ENCODE results near the gene ZBTB16.

GRCh38 chr11:114081641-114082414 is 22.3 kb downstream of the ZBTB16 start:
- TF ChIP-seq RCOR1 (IDR thresholded peaks at IDR 0.05; ENCODE audit: insufficient replicate concordance, low read length) (no peak), CEBPB (IDR thresholded peaks at IDR 0.05; ENCODE audit: low read depth, low read length) (no peak), CTCF (conservative IDR thresholded peaks at IDR 0.05; ENCODE audit: low read depth, low read length) (no peak), MXI1 (IDR thresholded peaks at IDR 0.05; ENCODE audit: borderline replicate concordance, low read depth, low read length) (no peak), POLR2A (IDR thresholded peaks at IDR 0.05; ENCODE audit: low read depth, low read length) (no peak), SMC3 (IDR thresholded peaks at IDR 0.05; ENCODE audit: low read depth, low read length) (no peak), BHLHE40 (IDR thresholded peaks at IDR 0.05; ENCODE audit: low read depth, low read length) (no peak), NFE2L2 (IDR thresholded peaks at IDR 0.05; ENCODE audit: low read depth, low read length) (no peak), RAD21 (IDR thresholded peaks at IDR 0.05; ENCODE audit: low read length) (no peak), RFX5 (IDR thresholded peaks at IDR 0.05; ENCODE audit: low read depth, low read length) (no peak), MAFK (IDR thresholded peaks at IDR 0.05; ENCODE audit: low read depth, low read length) (no peak), FOS (IDR thresholded peaks at IDR 0.05; ENCODE audit: low read depth, low read length) (no peak)
- TF ChIP-seq, protein P1, sequence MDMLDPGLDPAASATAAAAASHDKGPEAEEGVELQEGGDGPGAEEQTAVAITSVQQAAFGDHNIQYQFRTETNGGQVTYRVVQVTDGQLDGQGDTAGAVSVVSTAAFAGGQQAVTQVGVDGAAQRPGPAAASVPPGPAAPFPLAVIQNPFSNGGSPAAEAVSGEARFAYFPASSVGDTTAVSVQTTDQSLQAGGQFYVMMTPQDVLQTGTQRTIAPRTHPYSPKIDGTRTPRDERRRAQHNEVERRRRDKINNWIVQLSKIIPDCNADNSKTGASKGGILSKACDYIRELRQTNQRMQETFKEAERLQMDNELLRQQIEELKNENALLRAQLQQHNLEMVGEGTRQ (IDR thresholded peaks at IDR 0.05; ENCODE audit: low read depth, low read length), result no peak
- TF ChIP-seq, protein P2, sequence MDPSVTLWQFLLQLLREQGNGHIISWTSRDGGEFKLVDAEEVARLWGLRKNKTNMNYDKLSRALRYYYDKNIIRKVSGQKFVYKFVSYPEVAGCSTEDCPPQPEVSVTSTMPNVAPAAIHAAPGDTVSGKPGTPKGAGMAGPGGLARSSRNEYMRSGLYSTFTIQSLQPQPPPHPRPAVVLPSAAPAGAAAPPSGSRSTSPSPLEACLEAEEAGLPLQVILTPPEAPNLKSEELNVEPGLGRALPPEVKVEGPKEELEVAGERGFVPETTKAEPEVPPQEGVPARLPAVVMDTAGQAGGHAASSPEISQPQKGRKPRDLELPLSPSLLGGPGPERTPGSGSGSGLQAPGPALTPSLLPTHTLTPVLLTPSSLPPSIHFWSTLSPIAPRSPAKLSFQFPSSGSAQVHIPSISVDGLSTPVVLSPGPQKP (IDR thresholded peaks at IDR 0.05; ENCODE audit: borderline replicate concordance, low read depth, low read length), result no peak

All from IMR-90 (cell line).